Neural progenitor cell (in vitro differentiated cells): ENCODE measurements around the gene DNTTIP2. TPM values are rescaled to one million over a fixed set of nuclear protein-coding genes. Genes with fewer than 3 reads are reported as not detected.

Experiments used
- DNase-seq: peaks from one replicate; pipeline ENCODE4 v3.0.0-alpha.2; 2016; ENCODE audit warnings: low spot score
- H2AFZ ChIP-seq: fragments of 200-600 bp; sonication (generic); replicated peaks from 2 replicates; pipeline ENCODE4 v1.6.1; 2016; ENCODE audit warnings: antibody characterized with exemption
- H3F3A ChIP-seq: fragments of 200-600 bp; sonication (generic); 2 replicates; pipeline ENCODE4 v1.6.1; 2016; ENCODE audit warnings: antibody characterized with exemption, low read depth
- H3K27ac ChIP-seq: fragments of 200-600 bp; sonication (generic); 2 replicates; pipeline ENCODE4 v1.5.1; 2016; ENCODE audit warnings: mild to moderate bottlenecking
- H3K27me3 ChIP-seq: fragments of 200-600 bp; sonication (generic); 2 replicates; pipeline ENCODE4 v1.6.1; 2016; ENCODE audit warnings: mild to moderate bottlenecking, moderate library complexity
- H3K36me3 ChIP-seq: fragments of 200-600 bp; sonication (generic); 2 replicates; pipeline ENCODE4 v1.5.1; 2016
- H3K4me1 ChIP-seq: fragments of 200-600 bp; sonication (generic); 2 replicates; pipeline ENCODE4 v1.6.1; 2016; ENCODE audit warnings: mixed run types
- H3K4me2 ChIP-seq: fragments of 200-600 bp; sonication (generic); 2 replicates; pipeline ENCODE4 v1.6.1; 2016
- H3K4me3 ChIP-seq: fragments of 200-600 bp; sonication (generic); 2 replicates; pipeline ENCODE4 v1.5.1; 2016
- H3K79me2 ChIP-seq: fragments of 200-600 bp; sonication (generic); 2 replicates; pipeline ENCODE4 v1.6.1; 2016; ENCODE audit warnings: low read depth
- H3K9ac ChIP-seq: fragments of 200-600 bp; sonication (generic); 2 replicates; pipeline ENCODE4 v1.6.1; 2016
- H3K9me3 ChIP-seq: fragments of 200-600 bp; sonication (generic); 2 replicates; pipeline ENCODE4 v1.5.1; 2016; ENCODE audit warnings: low read depth
- H4K20me1 ChIP-seq: fragments of 200-600 bp; sonication (generic); 2 replicates; pipeline ENCODE4 v1.6.1; 2016; ENCODE audit warnings: low read depth
- H3K27ac Mint-ChIP-seq: 3 replicates; pipeline ENCODE4 v1.8.0; 2021; ENCODE audit warnings: mixed read lengths
- H3K27me3 Mint-ChIP-seq: 2 replicates; pipeline ENCODE4 v1.8.0; 2022; ENCODE audit warnings: low read depth, mild to moderate bottlenecking, inconsistent platforms, moderate library complexity, mixed read lengths; ENCODE audit not compliant: insufficient read depth
- H3K36me3 Mint-ChIP-seq: 3 replicates; pipeline ENCODE4 v1.8.0; 2021; ENCODE audit warnings: mixed read lengths
- H3K4me1 Mint-ChIP-seq: 3 replicates; pipeline ENCODE4 v1.8.0; 2021; ENCODE audit warnings: mixed read lengths
- H3K4me3 Mint-ChIP-seq: 3 replicates; pipeline ENCODE4 v1.8.0; 2021; ENCODE audit warnings: mild to moderate bottlenecking, moderate library complexity, mixed read lengths
- H3K9me3 Mint-ChIP-seq: 3 replicates; pipeline ENCODE4 v1.8.0; 2020; ENCODE audit warnings: mixed read lengths
- EZH2 ChIP-seq: fragments of 200-600 bp; sonication (generic); IDR thresholded peaks from 2 replicates; pipeline ENCODE4 v1.6.1; 2017; ENCODE audit warnings: antibody characterized with exemption, mild to moderate bottlenecking, moderate library complexity
- EZH2phosphoT487 ChIP-seq: fragments of 200-600 bp; sonication (generic); IDR thresholded peaks from 2 replicates; pipeline ENCODE4 v1.6.1; 2017; ENCODE audit warnings: antibody characterized with exemption
- total RNA-seq: library from RNA; depleted of rRNA; stranded (reverse); fragments of >200 nt; gene quantifications from 2 replicates; pipeline ENCODE4 v1.2.3, GENCODE V29; 2015; ENCODE audit warnings: low replicate concordance
- TF ChIP-seq, protein P1 (sequence below): fragments of 200-600 bp; sonication (generic); IDR thresholded peaks from 2 replicates; pipeline ENCODE4 v1.5.1; 2017; ENCODE audit warnings: antibody characterized with exemption, mild to moderate bottlenecking

The DNTTIP2 gene
- total RNA-seq, 1 donor from 2014 or later = 62.5 TPM

DNA sequence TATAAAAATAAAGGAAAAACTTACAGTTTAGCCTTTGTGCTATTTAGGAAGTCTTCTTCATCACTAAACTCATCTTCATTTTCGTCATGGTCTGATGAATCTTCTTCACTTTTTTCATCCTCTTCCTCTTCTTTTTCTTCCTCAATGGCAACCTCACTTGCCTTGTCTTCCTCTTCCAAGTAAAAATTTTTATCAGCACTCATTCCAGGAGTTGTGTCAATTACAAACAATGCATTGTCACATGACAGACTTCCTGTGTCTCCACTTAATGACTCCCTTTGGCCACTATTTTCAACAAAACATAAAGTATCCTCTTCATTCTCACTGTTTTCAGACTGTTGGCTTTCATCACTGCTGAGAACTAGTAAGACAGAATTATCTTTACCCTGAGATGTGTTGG, 2.8 kb downstream of the DNTTIP2 start:
- Histone ChIP-seq H3K9me3 (no peaks in the 10 kb centered on the region), H4K20me1 (peaks cover 12% of the 10 kb centered on the region), H3K79me2 (peaks cover 33% of the 10 kb centered on the region), H3K4me1 (peaks cover 10% of the 10 kb centered on the region), H3F3A (peaks cover 23% of the 10 kb centered on the region), H3K4me2 (peak overlapping the region; percentile 16), H3K4me3 (no peak overlapping the region), H3K27me3 (no peaks in the 10 kb centered on the region), H3K9ac (no peak overlapping the region), H3K27ac (no peak overlapping the region), H3K36me3 (peaks cover 36% of the 10 kb centered on the region), H2AFZ (no peak overlapping the region)
- no peak overlapping the region for H3K27ac Mint-ChIP-seq
- H3K27me3 Mint-ChIP-seq = no peaks in the 10 kb centered on the region
- no peak for DNase-seq
- H3K4me1 Mint-ChIP-seq = peaks cover 12% of the 10 kb centered on the region
- H3K9me3 Mint-ChIP-seq = no peaks in the 10 kb centered on the region
- TF ChIP-seq, protein P1, sequence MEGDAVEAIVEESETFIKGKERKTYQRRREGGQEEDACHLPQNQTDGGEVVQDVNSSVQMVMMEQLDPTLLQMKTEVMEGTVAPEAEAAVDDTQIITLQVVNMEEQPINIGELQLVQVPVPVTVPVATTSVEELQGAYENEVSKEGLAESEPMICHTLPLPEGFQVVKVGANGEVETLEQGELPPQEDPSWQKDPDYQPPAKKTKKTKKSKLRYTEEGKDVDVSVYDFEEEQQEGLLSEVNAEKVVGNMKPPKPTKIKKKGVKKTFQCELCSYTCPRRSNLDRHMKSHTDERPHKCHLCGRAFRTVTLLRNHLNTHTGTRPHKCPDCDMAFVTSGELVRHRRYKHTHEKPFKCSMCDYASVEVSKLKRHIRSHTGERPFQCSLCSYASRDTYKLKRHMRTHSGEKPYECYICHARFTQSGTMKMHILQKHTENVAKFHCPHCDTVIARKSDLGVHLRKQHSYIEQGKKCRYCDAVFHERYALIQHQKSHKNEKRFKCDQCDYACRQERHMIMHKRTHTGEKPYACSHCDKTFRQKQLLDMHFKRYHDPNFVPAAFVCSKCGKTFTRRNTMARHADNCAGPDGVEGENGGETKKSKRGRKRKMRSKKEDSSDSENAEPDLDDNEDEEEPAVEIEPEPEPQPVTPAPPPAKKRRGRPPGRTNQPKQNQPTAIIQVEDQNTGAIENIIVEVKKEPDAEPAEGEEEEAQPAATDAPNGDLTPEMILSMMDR = no peak
- no peak for TF ChIP-seq EZH2phosphoT487
- TF ChIP-seq EZH2 = no peak
- H3K4me3 Mint-ChIP-seq = peak overlapping the region; percentile 19
- peaks cover 23% of the 10 kb centered on the region for H3K36me3 Mint-ChIP-seq

- H3K4me3 ChIP-seq = no peak overlapping the region
- no peaks in the 10 kb centered on the region for H3K9me3 ChIP-seq
- H3K4me1 ChIP-seq = peaks cover 5% of the 10 kb centered on the region
- H3F3A ChIP-seq = peaks cover 21% of the 10 kb centered on the region
- H3K9me3 Mint-ChIP-seq = no peaks in the 10 kb centered on the region
- peaks cover 8% of the 10 kb centered on the region for H3K4me1 Mint-ChIP-seq
- H3K79me2 ChIP-seq = peaks cover 33% of the 10 kb centered on the region
- no peak overlapping the region for H3K4me2 ChIP-seq
- H2AFZ ChIP-seq = no peak overlapping the region
- H3K36me3 Mint-ChIP-seq = peaks cover 30% of the 10 kb centered on the region
- TF ChIP-seq, protein P1 = peak; percentile 72
- TF ChIP-seq EZH2 (no peak), EZH2phosphoT487 (no peak)
- DNase-seq = peak; percentile 56
- H3K27ac ChIP-seq = no peak overlapping the region
- H4K20me1 ChIP-seq = peaks cover 12% of the 10 kb centered on the region
- no peak overlapping the region for H3K4me3 Mint-ChIP-seq
- no peak overlapping the region for H3K27ac Mint-ChIP-seq
- peaks cover 56% of the 10 kb centered on the region for H3K36me3 ChIP-seq
- H3K27me3 ChIP-seq = no peaks in the 10 kb centered on the region
- H3K9ac ChIP-seq = no peak overlapping the region
- H3K27me3 Mint-ChIP-seq = no peaks in the 10 kb centered on the region
These were observed 4.9 kb downstream of the DNTTIP2 start for GRCh38 chr1:93874025-93874651.

- Histone ChIP-seq H3F3A (peaks cover 20% of the 10 kb centered on the region), H3K27me3 (no peaks in the 10 kb centered on the region), H3K9me3 (no peaks in the 10 kb centered on the region), H3K9ac (no peak overlapping the region), H2AFZ (no peak overlapping the region), H3K36me3 (peaks cover 41% of the 10 kb centered on the region), H4K20me1 (peaks cover 6% of the 10 kb centered on the region), H3K4me2 (no peak overlapping the region), H3K79me2 (peaks cover 7% of the 10 kb centered on the region), H3K4me3 (no peak overlapping the region), H3K4me1 (no peaks in the 10 kb centered on the region), H3K27ac (no peak overlapping the region)
- Mint-ChIP-seq H3K9me3 (no peaks in the 10 kb centered on the region), H3K36me3 (peaks cover 33% of the 10 kb centered on the region), H3K27ac (no peak overlapping the region), H3K27me3 (no peaks in the 10 kb centered on the region), H3K4me3 (no peak overlapping the region), H3K4me1 (peaks cover 2% of the 10 kb centered on the region)
- TF ChIP-seq, protein P1 = no peak
- no peak for TF ChIP-seq EZH2
- TF ChIP-seq EZH2phosphoT487 = no peak
- no peak for DNase-seq
These were observed 7.6 kb downstream of the DNTTIP2 start for GRCh38 chr1:93871366-93871765.
